HuH-7 (cell line): ENCODE measurements around the gene PEX16.

ENCODE experiments used
- DNase-seq: peaks from one replicate; pipeline ENCODE4 v3.0.0; 2011; ENCODE audit warnings: low spot score

Gene PEX16

DNA sequence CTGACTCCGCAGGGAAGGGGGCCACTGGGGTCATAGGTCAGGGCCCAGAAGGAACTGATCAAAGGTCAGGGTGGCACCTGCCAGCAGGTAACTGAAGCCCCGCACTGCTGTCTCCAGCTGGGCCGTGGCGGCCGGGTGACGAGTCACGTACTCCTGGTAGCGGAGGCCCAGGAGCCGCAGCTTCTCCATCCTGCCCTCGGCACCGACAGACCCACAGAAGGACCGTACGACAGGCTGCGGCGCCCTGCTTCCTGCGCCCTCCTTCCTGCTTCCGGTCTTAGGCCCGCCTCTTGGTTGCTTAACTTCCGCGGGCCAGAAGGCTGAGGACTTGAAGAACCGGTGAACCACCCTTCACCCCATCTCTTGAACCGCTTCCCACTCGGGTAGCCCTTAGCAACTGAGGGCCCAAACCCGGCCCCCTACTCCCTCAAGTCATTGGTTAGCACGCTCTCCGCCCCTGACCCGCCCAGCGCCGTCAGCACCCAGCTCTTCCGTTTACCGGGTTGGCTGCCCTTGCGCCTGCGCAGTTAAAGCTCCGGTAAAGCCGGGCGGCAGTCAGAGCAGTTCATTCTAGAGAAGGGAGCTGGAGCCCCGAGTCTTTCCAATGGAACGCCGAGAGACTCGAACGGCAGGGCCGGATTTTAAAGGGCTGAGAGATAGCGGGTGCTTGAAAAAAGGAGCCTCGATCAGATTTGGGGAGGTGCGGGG, at the start of gene PEX16:
Gene PEX16 (minus strand): TSS at position 255 of the 708 bp plus-strand sequence. CDS start 66 bp downstream, at position 189.
- peak; percentile 99 for DNase-seq

DNA sequence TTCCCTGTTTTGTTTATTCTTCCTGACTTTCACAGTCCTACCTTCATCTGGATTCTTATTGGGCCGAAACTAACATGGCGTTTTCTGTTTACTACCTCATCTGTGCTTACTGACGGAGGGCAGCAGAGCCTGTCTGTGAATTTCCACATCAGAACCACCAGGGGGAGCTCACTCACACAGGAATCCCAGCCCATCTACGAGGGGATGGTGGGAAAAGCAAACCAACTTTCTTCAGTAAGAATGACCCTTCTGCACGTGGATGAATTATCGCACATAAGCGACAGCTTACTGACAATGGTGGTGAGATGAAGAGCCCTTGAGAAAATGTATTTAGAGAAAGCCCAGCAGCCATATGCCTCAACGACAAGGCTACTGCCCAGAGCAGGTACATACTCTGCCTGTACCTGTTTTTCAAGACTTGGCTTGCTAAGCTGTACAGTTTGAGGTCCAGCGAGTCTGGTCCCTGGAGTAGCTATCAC, 47.3 kb upstream of the PEX16 start:
- peak; percentile 72 for DNase-seq

DNA sequence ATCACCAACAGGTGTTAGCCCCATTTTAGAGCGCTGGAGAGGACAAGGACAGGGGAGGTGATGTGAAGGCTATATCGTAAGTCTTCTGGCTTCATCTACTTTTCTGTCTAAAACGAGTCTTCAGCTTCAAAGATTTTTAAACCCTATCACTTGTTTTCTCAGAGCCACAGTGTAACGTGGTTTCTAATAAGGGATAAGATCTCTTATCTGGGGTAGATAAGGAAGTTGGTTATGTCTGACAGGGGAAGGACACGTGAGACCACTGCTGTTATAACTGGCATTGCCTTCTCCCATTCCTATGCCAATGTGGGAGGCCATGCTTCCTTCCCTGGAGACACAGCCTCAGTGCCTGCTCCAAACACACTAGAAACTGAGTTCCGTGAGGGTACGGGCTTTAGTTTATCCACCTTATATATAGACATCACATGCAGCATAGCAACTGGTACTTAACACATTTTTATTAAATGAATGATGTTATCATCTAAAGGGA, 44.1 kb upstream of the PEX16 start:
- no peak for DNase-seq

DNA sequence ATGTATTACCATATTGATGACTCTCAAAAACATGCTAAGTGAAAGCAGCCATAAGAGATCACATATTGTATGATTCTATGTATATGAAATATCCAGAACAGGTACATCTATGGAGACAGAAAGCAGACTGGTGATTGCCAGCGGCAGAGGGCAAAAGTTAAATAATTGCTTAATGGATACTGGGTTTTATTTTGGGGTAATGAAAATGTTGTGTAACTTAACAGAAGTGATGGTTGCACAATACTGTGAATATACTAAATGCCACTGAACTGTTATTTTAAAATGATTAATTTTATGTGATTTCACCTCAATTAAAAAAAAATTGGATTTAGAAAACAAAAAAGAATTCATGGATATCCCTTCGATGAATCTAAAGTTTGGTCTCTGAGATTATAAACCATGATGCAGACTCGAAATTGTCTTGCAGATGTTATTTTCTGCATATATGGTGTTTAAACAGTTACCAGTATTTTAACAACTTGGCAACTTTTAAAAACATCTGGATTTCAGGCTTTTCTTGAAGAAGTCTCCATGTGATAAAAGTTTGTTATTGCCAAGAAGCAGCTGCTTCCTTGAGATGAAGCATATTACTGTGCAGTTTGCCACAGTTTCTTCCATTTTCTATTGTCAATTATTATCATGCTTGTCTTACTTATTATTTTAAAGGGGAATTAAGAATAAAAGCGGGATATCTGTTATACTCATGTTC, 42.9 kb upstream of the PEX16 start:
- no peak for DNase-seq

DNA sequence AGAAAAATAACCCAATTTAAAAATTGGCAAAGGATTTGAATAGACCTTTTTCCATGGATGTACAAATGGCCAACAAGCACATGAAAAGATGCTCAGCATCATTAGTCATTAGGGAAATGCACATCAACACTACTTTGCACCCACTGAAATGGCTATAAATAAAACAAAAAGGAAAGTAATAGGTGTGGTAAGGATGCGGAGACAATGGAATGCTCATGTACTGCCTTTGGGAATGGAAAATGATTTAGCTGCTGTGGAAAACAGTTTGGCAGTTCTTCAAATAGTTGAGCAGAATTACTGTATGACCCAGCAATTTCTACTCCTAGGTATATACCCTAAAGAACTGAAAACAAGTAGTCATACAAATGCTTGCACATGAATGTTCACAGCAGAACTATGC, 42.2 kb upstream of the PEX16 start:
- no peak for DNase-seq

DNA sequence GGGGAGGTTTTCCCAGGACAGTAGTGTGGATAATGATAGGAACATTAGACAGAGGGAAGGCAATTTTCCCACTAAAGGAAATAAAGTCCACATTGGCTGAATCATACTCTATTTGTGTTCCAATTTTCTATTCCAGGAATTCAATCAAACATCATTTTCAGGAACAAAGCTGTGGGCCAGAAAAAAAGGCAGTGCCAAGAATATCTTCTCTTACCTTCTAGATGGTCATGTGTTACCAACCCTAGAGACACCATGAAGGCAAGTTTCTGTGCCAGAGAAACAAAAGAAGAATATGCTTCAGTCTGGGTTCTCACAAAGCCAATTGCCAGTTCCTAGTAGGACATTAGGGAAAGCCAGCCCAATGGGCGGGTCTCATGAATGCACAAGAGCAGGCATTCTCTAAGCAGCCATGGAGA, 32.3 kb upstream of the PEX16 start:
- DNase-seq = no peak

DNA sequence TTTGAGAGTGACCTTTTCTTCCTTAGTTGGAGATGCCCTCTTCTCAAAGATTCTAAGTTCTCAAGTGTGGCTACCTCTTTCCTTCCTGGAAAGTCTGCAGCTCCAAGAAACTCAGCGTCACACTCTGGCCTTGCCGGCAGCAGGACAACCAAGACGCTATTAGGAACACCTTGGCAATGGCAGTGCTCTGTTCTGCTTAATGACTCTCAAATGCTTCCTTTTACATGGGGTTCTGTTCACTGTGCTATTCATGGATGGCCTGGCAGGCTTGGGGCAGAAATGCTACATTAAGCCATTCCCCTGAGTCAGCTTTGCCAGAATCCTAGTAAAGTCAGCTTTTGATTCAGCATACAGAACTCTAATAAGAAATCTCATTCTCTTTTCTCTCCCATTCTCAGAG, 30.7 kb upstream of the PEX16 start:
- no peak for DNase-seq

DNA sequence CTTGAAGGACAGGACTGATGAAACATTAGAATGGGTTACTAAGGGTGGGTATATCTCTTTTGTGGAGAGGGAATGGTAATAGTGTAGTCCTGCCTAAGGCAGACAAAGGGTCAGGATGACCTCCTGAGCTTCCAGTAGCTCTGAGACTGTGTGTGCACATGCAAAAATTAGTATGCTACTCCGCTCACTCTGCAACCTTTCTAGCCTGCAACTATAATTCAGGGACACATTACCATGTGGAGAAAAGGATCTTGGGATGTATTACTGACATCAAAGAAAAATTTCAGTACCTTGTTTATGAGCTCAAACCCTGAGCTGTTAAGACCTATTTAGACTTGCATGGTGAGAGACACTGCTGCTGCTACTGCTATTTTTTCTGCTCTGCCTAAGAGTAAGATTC, 30.2 kb upstream of the PEX16 start:
- no peak for DNase-seq

DNA sequence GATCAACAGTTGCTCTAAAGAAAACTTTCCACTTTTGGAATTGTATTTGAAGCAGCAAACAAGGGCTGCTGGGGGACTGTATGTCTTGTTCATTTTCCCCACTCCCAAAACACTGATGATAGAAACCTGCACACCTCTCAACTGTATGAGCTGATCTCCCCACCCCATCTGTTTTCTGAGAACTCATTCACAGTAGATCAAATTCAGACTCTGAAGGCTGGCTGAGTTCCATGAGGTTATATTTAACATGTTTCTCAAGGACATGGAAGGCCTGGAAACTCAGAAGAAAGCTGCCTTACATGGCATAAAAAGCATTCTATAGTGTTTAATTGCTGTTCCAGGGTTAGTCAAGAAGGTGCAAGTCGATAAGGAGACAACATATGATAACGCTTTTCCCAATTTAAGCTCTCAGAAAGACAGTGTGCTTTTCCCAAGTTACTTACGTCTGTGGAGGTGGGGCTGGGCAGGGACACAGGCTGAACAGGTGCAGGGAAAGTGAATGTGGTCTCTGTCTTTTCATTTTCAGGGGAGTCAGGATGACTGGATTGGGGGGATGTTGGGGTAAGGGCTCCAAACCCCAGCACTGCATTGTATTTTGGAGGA, 27.8 kb upstream of the PEX16 start:
- DNase-seq = no peak

DNA sequence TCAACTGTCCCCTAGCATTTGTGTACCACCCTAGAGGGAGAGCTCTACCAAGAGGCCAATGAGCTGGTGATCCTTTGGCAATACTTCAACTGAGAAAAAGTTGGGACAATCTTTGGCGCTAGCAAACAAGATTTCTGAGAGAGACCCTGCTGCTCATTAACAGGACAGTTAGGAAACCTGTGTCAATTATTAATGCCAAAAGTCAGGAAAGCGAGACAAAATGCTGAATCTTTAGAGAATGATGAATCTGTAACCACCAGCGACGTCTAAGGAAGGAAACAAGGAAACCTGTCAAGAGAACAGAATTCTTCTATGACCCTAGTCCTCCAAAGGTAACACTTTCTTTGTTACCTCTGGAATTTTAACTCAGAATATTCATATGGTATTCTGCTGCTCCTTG, 24.7 kb upstream of the PEX16 start:
- DNase-seq = no peak

DNA sequence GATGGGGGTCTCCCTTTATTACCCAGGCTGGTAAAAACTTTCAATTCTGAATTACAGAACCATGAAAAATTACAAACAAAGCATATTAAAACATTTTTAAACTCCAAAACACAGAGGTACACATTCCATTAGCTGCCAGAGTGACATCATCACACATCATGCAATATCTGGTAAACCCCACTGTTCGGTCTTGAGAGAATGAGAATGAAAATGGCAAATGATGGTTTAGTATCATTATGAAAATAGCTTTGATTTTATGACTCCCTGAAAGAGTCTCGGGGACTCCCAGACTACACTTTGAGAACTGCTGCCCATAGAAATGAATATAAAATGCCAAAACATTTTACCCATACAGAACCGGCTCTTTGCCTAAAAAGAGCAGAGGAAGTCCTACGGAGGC, 23.6 kb upstream of the PEX16 start:
- no peak for DNase-seq

DNA sequence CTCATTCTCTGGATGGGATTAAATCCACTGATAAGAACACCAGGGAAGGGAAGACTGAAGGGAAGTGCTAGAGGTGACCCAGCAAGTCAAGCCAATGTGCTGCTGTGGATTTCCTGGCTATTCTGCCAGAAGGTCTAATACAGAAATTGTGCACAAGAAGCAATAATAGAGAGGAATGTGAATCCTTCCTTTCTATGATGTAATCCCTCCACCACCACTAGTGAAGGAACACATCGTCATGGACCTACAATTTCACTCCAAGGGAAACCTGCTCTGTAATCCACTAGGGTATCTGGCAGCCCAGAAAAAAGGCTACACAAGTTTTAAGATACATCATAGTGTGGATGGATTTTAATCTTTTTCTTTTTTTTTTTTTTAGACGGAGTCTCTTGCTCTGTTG, 22.2 kb upstream of the PEX16 start:
- DNase-seq = no peak

DNA sequence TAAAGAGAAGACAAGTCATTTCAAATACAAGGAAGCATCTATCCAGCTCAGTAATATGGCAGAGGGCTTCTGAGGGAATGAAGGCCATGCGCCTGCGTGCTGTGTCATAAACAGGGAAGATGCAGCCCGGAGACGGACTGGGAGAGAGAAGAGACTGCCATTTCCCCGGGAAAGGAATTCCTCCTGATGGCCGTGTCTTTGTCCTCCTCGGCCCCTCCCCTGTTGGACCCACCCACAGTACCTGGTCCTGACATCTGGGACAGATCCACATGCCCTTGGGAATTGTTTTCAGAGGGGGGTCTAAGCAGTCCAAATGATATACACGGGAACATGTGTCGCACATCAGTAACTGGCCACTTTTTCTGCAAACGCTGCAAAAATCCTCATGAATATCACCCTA, 20.2 kb upstream of the PEX16 start:
- no peak for DNase-seq

DNA sequence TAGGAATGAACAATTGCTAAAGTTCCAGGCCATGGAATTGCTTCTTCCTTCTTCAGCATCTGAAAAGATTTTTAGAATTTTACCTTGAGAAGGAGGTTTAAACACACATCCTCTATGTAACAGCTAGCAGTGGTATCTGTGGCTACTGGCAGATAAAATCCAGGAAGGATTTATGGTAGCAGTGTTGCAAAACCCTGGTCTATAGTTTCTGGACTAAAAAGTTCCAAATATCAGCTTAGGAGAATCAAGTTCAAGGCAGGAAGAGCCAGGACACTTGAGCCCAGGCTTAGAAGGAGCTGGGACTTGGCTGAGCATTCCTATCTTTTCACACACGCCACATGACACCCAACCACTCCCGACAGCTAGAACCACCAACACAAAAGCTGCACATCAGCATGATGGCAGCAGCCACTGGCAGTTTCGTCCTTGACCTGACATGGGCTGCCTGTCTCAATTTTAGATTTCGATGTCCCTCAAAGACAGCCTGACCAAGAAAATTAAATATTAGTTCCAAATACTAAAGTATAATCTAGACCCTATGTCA, 18.9 kb upstream of the PEX16 start:
- no peak for DNase-seq

DNA sequence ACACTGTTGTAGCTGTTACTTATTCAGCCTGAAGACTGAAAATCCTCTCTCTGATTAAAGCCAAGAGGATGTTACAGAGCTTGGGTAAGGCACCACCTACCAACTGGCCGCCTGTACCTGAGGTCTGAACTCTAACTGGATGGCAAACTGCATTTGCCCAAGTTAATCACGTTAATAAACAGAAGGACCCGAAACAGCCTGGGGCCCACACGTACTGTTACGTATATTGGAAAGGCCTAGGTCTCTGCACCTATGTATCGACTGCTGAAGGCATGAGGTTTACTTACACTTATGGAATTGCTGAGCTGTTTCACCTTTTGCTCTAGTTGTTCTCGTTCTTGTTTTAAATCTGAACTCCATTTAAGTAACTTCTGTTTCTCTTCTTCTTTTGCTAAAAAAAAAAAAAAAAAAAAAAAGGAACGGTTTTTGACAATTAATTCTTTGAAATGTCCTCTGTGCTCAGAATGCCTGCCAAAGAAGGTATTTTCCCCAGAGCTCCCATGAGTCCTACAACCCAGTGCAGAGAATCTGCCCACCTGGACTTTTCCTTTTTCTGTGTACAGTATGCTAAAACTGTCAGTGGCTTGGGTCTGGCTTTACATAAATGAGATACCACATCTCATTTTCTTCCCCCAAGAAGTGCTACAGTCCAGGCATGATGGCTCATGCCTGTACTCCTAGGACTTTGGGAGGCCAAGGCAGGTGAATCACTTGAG, 17.8 kb upstream of the PEX16 start:
- no peak for DNase-seq

DNA sequence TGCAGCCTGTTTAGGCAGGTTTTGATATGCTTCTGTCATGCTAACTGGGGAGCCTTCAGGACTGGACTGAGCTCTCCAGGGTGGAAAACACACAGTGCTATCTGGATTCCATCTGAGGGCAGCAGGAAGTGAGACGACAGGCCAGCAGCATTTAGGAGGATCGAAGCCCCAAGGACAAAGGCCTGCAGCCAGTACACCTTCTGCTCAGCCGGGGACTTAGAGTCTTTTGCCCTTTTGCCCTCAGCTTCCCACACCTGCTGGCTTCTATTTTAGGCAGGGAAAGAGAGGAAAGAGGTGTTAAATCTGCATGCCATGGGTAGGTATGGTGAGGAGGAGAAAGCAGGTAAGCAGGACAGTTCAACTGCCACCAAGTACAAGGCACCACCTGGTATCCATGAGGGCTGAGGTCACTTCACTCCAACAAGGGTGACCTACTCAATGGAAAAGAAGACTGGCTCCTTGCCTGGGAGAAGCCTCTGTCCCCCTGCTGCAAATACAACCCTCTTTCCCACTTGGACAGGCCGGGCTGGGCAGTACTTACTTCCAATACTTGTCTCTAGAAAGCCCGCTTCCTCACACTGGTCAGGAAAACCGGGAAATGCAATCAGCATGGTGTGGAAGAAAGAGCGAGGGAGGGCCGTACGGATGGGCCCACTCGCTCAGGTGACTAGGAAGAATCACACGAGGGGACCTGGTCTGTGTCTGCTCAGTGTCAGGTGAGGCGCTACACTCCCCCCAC, 17.1 kb upstream of the PEX16 start:
- no peak for DNase-seq

DNA sequence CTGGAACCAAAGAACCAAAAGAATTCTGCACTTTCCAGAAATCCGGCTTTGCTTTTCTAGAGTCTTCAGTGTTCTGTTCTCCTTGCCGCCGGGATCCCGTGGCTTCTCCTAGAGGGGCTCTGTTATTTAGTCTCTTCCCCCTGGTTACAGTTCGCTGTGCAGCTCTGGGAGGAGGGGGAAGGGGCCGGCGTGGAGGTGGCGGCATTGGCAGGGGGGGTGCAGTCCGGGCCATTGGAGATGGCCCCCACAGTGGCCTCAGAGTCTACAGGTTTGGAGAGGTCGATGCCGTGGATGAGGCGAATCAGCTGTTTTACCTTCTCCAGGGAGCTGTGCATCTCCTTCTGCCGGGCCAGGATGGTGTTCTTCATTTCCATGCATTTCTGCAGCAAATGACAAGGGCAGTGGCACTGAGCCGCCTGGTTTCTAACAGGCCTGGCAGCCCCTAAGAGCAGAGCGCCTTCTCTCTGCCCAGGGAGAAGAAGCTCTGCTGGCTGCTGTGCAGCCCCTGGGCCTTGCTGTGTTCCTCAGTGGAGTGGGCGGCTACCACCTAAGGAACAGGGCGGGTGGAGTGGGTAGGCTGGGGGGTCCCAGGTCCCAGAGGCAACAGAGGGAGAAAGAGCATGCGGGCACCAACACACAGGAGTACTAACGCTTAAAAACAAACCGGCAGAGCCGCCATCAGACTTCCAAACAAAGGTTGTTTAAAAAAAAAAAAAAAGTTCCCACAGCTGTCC, 16.3 kb upstream of the PEX16 start:
- no peak for DNase-seq

DNA sequence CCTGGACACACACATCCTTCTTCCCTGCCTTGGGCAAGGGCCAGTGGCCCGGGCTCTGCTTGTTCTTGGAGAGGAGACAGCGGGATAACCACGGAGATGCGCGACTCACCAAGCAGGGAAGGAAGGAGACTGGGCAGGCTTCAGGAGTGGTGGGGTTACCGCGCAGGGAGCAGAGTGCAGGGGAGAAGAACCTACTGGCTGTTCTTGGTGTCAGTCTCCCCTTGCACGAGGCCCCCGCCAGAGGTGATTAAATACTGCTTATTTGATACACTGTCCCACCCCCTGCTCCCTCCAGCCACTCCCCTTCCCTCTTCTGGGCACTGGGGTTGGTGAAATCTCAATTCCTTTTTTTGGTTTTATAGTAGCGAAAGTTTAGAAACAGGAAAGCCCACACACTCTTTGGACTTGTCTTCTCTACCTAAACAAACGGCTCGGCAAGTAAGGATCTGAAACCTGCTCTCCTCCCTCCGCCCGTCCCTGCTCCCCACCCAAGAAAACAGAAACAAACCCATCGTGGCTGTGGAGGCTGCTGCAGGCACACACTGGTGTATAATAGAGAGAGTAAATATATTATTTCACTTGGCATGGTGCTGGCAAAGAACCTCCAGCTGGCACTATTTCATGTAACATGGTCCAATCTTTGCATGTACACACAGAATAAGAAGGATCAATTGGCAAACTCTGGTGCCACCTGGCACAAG, 15.6 kb upstream of the PEX16 start:
- DNase-seq = no peak

DNA sequence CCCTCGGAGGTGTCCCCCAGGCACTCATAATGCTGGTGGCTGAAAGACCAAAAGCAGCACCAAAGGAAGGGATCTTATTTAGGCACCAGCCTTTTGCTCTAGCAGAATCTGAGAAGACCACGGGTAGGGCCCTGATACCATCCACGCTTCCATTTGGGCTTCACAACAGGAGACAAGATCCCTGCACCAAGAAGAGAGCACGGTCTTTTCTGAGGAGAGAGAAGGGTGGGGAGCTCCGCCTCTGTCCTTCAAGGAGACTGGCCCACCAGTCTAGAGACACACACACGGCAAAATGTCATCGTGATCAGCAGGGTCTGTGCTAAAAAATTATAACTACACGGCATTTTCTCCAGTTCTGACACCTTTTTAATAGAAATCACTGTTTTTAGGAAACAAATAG, 14.5 kb upstream of the PEX16 start:
- no peak for DNase-seq

DNA sequence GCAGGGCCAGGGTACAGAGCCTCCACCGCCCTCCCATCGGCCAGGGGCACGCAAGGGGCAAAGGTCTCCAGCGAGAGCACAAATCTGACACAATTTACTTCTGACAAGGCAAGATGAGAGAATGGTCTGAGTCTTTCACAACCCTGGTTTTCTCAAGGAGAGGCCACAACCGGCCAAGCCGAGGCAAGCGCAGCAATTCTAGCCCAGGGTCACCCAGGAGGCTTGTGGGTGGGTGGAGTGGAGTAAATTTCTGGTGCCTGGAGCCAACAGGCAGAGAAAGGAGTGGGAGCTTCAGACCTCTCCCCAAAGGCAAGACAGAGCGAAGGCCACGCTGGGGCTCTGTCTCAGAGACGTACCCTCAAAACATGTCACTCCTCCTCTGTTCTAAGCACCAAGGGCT, 14.1 kb upstream of the PEX16 start:
- DNase-seq = no peak
